A549 (cell line): ENCODE results near the gene CDR2.

ENCODE experiments used
- BHLHE40 ChIP-seq: IDR thresholded peaks from 2 replicates; pipeline ENCODE4 v1.6.1; 2012; ENCODE audit warnings: low read depth, low read length, inconsistent platforms
- CHD2 ChIP-seq: fragments of 150-350 bp; IDR thresholded peaks from 2 replicates; pipeline ENCODE4 v1.6.1; 2014; ENCODE audit warnings: low read length; ENCODE audit not compliant: partially characterized antibody
- CTCF ChIP-seq: fragments of >200 bp; sonication (Bioruptor Twin); formaldehyde crosslinking; IDR thresholded peaks from 3 replicates; pipeline ENCODE4 v1.5.1; 2016
- HDAC2 ChIP-seq: fragments of 200-600 bp; sonication (generic); IDR thresholded peaks from 2 replicates; pipeline ENCODE4 v1.6.1; 2016
- HES2 ChIP-seq: fragments of >200 bp; sonication (Bioruptor Twin); formaldehyde crosslinking; IDR thresholded peaks from 2 replicates; pipeline ENCODE4 v1.6.1; 2016
- HOXA7 ChIP-seq: fragments of 250-450 bp; sonication (Bioruptor Pico); IDR thresholded peaks from 2 replicates; pipeline ENCODE4 v1.5.0; 2020; ENCODE audit warnings: mild to moderate bottlenecking, moderate library complexity
- MAX ChIP-seq: IDR thresholded peaks from 2 replicates; pipeline ENCODE4 v1.6.1; 2012
- NPAS2 ChIP-seq: fragments of 250-450 bp; sonication (Bioruptor Pico); IDR thresholded peaks from 2 replicates; pipeline ENCODE4 v1.8.0; 2022; ENCODE audit warnings: mild to moderate bottlenecking, moderate library complexity, borderline replicate concordance
- POLR2A ChIP-seq: IDR thresholded peaks from 2 replicates; pipeline ENCODE4 v1.6.1; 2012; ENCODE audit warnings: mild to moderate bottlenecking, low read length
- RAD21 ChIP-seq, 2 experiments: fragments of >200 bp in 1 of 2; sonication (Bioruptor Twin) in 1 of 2; formaldehyde crosslinking in 1 of 2; IDR thresholded peaks in 1 of 2; conservative IDR thresholded peaks in 1 of 2; 2 replicates in 1 of 2; 3 replicates in 1 of 2; pipeline ENCODE4 v1.6.1; 2012 to 2018; ENCODE audit warnings: inconsistent platforms in 1 of 2
- REST ChIP-seq: fragments of 200-600 bp; sonication (generic); IDR thresholded peaks from 2 replicates; pipeline ENCODE4 v1.6.1; 2016; ENCODE audit warnings: antibody characterized with exemption, mild to moderate bottlenecking, moderate library complexity
- RNF2 ChIP-seq: fragments of 200-600 bp; sonication (generic); IDR thresholded peaks from 2 replicates; pipeline ENCODE4 v1.6.1; 2016; ENCODE audit warnings: low read depth, mild to moderate bottlenecking, antibody characterized with exemption, moderate library complexity, borderline replicate concordance
- SMC3 ChIP-seq: fragments of >200 bp; sonication (Bioruptor Twin); formaldehyde crosslinking; IDR thresholded peaks from 3 replicates; pipeline ENCODE4 v1.6.1; 2018; ENCODE audit warnings: inconsistent platforms

GRCh38 chr16:22299036-22299435 lies 75.4 kb downstream of the CDR2 start:
- no peak for TF ChIP-seq CTCF
- TF ChIP-seq NPAS2: no peak
- TF ChIP-seq POLR2A: no peak
- TF ChIP-seq HDAC2: no peak
- no peak for TF ChIP-seq SMC3
- no peak for TF ChIP-seq RAD21 (conservative IDR thresholded peaks at IDR 0.05 in 1 of 2, IDR thresholded peaks at IDR 0.05 in 1 of 2)
- no peak for TF ChIP-seq HOXA7 (CRISPR knock-in tag)
- TF ChIP-seq MAX: no peak
- no peak for TF ChIP-seq CHD2
- no peak for TF ChIP-seq RNF2
- TF ChIP-seq HES2: no peak
- TF ChIP-seq REST: no peak
- TF ChIP-seq BHLHE40: no peak
